Astrocyte (in vitro differentiated cells and primary cell): Measurements from ENCODE around the gene ARHGEF11. TPM values are rescaled to one million over a fixed set of nuclear protein-coding genes. Genes with fewer than 3 reads are reported as not detected.

Experiments used
- DNase-seq: peaks from one replicate; pipeline ENCODE4 v3.0.0-alpha.2; 2010; ENCODE audit warnings: low read depth
- FAIRE-seq: peaks from 2 replicates; lab custom pipeline; 2011; peaks lifted over from hg19 to GRCh38; lab: Jason Lieb, UNC
- H2AFZ ChIP-seq: 2 replicates; pipeline ENCODE4 v1.6.0; 2012; ENCODE audit warnings: low read depth, low read length, inconsistent platforms
- H3K27ac ChIP-seq: 2 replicates; pipeline ENCODE4 v1.5.1; 2011; ENCODE audit warnings: low read depth, low read length, inconsistent platforms
- H3K27me3 ChIP-seq: 2 replicates; pipeline ENCODE4 v1.6.0; 2011; ENCODE audit warnings: low read length, inconsistent platforms; ENCODE audit not compliant: insufficient read depth
- H3K36me3 ChIP-seq: 2 replicates; pipeline ENCODE4 v1.5.1; 2011; ENCODE audit warnings: low read length, inconsistent platforms; ENCODE audit not compliant: insufficient read depth
- H3K4me1 ChIP-seq: 2 replicates; pipeline ENCODE4 v1.5.1; 2011; ENCODE audit warnings: low read length, inconsistent platforms; ENCODE audit not compliant: insufficient read depth
- H3K4me2 ChIP-seq: 2 replicates; pipeline ENCODE4 v1.6.0; 2012; ENCODE audit warnings: low read length, inconsistent platforms
- H3K4me3 ChIP-seq: 2 replicates; pipeline ENCODE4 v1.5.1; 2011; ENCODE audit warnings: low read depth, mild to moderate bottlenecking, low read length, inconsistent platforms; ENCODE audit not compliant: insufficient read depth
- H3K79me2 ChIP-seq: 2 replicates; pipeline ENCODE4 v1.6.0; 2012; ENCODE audit warnings: mild to moderate bottlenecking, low read length, inconsistent platforms; ENCODE audit not compliant: insufficient read depth
- H3K9ac ChIP-seq: 2 replicates; pipeline ENCODE4 v1.6.0; 2012; ENCODE audit warnings: mild to moderate bottlenecking, low read length, inconsistent platforms
- H3K9me3 ChIP-seq: 2 replicates; pipeline ENCODE4 v1.5.1; 2012; ENCODE audit warnings: low read depth, mild to moderate bottlenecking, low read length, inconsistent platforms; ENCODE audit not compliant: insufficient read depth
- H4K20me1 ChIP-seq: 2 replicates; pipeline ENCODE4 v1.6.0; 2012; ENCODE audit warnings: low read length, inconsistent platforms; ENCODE audit not compliant: insufficient read depth
- H3K27ac Mint-ChIP-seq: one replicate; pipeline ENCODE4 v1.8.0; 2021; ENCODE audit warnings: mild to moderate bottlenecking, mixed read lengths; ENCODE audit not compliant: unreplicated experiment
- H3K27me3 Mint-ChIP-seq: one replicate; pipeline ENCODE4 v1.8.0; 2021; ENCODE audit warnings: low read depth, mixed read lengths; ENCODE audit not compliant: unreplicated experiment
- H3K36me3 Mint-ChIP-seq: one replicate; pipeline ENCODE4 v1.8.0; 2021; ENCODE audit warnings: low read depth, mixed read lengths; ENCODE audit not compliant: unreplicated experiment
- H3K4me1 Mint-ChIP-seq: one replicate; pipeline ENCODE4 v1.8.0; 2021; ENCODE audit warnings: low read depth, mixed read lengths; ENCODE audit not compliant: unreplicated experiment
- H3K4me3 Mint-ChIP-seq: one replicate; pipeline ENCODE4 v1.8.0; 2021; ENCODE audit warnings: mild to moderate bottlenecking, moderate library complexity, mixed read lengths; ENCODE audit not compliant: unreplicated experiment
- H3K9me3 Mint-ChIP-seq: one replicate; pipeline ENCODE4 v1.8.0; 2021; ENCODE audit warnings: mild to moderate bottlenecking, mixed read lengths; ENCODE audit not compliant: unreplicated experiment
- EZH2 ChIP-seq: IDR thresholded peaks from 2 replicates; pipeline ENCODE4 v1.6.1; 2012; ENCODE audit warnings: mild to moderate bottlenecking, low read length, inconsistent platforms; ENCODE audit not compliant: insufficient read depth
- total RNA-seq: library from RNA; stranded (reverse); gene quantifications from 2 replicates; pipeline ENCODE4 v1.2.1, GENCODE V29; 2021
- TF ChIP-seq, protein P1 (sequence below): IDR thresholded peaks from 2 replicates; pipeline ENCODE4 v1.5.1; 2011; ENCODE audit warnings: low read depth, mild to moderate bottlenecking, inconsistent platforms, low read length, moderate library complexity; ENCODE audit not compliant: insufficient read depth

The ARHGEF11 gene
- total RNA-seq, 1 donor from 2014 or later, result 29.2 TPM

- no peak overlapping the region for H3K4me3 ChIP-seq
- no peak overlapping the region for H2AFZ ChIP-seq
- FAIRE-seq, result no peak
- Mint-ChIP-seq H3K36me3 (peaks cover 35% of the 10 kb centered on the region), H3K9me3 (peaks cover under 1% of the 10 kb centered on the region), H3K4me3 (no peak overlapping the region), H3K27me3 (no peaks in the 10 kb centered on the region), H3K4me1 (peaks cover 14% of the 10 kb centered on the region), H3K27ac (no peak overlapping the region)
- H3K27me3 ChIP-seq, result no peaks in the 10 kb centered on the region
- no peak overlapping the region for H3K4me2 ChIP-seq
- no peaks in the 10 kb centered on the region for H3K4me1 ChIP-seq
- TF ChIP-seq, protein P1, sequence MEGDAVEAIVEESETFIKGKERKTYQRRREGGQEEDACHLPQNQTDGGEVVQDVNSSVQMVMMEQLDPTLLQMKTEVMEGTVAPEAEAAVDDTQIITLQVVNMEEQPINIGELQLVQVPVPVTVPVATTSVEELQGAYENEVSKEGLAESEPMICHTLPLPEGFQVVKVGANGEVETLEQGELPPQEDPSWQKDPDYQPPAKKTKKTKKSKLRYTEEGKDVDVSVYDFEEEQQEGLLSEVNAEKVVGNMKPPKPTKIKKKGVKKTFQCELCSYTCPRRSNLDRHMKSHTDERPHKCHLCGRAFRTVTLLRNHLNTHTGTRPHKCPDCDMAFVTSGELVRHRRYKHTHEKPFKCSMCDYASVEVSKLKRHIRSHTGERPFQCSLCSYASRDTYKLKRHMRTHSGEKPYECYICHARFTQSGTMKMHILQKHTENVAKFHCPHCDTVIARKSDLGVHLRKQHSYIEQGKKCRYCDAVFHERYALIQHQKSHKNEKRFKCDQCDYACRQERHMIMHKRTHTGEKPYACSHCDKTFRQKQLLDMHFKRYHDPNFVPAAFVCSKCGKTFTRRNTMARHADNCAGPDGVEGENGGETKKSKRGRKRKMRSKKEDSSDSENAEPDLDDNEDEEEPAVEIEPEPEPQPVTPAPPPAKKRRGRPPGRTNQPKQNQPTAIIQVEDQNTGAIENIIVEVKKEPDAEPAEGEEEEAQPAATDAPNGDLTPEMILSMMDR, result no peak
- TF ChIP-seq EZH2, result no peak
- no peaks in the 10 kb centered on the region for H3K9me3 ChIP-seq
- peaks cover 30% of the 10 kb centered on the region for H3K36me3 ChIP-seq
- H4K20me1 ChIP-seq, result no peaks in the 10 kb centered on the region
- no peaks in the 10 kb centered on the region for H3K79me2 ChIP-seq
- H3K9ac ChIP-seq, result no peak overlapping the region
- H3K27ac ChIP-seq, result no peak overlapping the region
- no peak for DNase-seq
Measured at GRCh38 chr1:156953571-156953970, 92.0 kb downstream of the ARHGEF11 start.

GRCh38 chr1:156951371-156951770 lies 94.2 kb downstream of the ARHGEF11 start:
- Histone ChIP-seq H3K9ac (no peak overlapping the region), H3K4me1 (no peaks in the 10 kb centered on the region), H3K27me3 (no peaks in the 10 kb centered on the region), H2AFZ (no peak overlapping the region), H4K20me1 (no peaks in the 10 kb centered on the region), H3K4me3 (no peak overlapping the region), H3K36me3 (peaks cover 20% of the 10 kb centered on the region), H3K9me3 (no peaks in the 10 kb centered on the region), H3K4me2 (no peak overlapping the region), H3K27ac (no peak overlapping the region), H3K79me2 (no peaks in the 10 kb centered on the region)
- H3K27me3 Mint-ChIP-seq, result no peaks in the 10 kb centered on the region
- TF ChIP-seq, protein P1, result no peak
- no peak for TF ChIP-seq EZH2
- H3K9me3 Mint-ChIP-seq, result peaks cover 2% of the 10 kb centered on the region
- no peak for DNase-seq
- H3K27ac Mint-ChIP-seq, result no peak overlapping the region
- FAIRE-seq, result no peak
- H3K4me1 Mint-ChIP-seq, result no peaks in the 10 kb centered on the region
- peaks cover 43% of the 10 kb centered on the region for H3K36me3 Mint-ChIP-seq
- H3K4me3 Mint-ChIP-seq, result no peak overlapping the region

- Histone ChIP-seq H3K4me1 (no peaks in the 10 kb centered on the region), H3K4me3 (no peak overlapping the region), H2AFZ (no peak overlapping the region), H3K4me2 (no peak overlapping the region), H3K36me3 (peaks cover 15% of the 10 kb centered on the region), H3K9ac (no peak overlapping the region), H4K20me1 (peaks cover 5% of the 10 kb centered on the region), H3K79me2 (no peaks in the 10 kb centered on the region), H3K27me3 (no peaks in the 10 kb centered on the region), H3K9me3 (no peaks in the 10 kb centered on the region), H3K27ac (no peak overlapping the region)
- FAIRE-seq (no peak), DNase-seq (no peak)
- H3K9me3 Mint-ChIP-seq, result peaks cover 2% of the 10 kb centered on the region
- no peaks in the 10 kb centered on the region for H3K27me3 Mint-ChIP-seq
- no peak for TF ChIP-seq EZH2
- TF ChIP-seq, protein P1, result no peak
- H3K4me1 Mint-ChIP-seq, result no peaks in the 10 kb centered on the region
- H3K4me3 Mint-ChIP-seq, result no peak overlapping the region
- no peak overlapping the region for H3K27ac Mint-ChIP-seq
- H3K36me3 Mint-ChIP-seq, result peaks cover 54% of the 10 kb centered on the region
Measured at GRCh38 chr1:156949127-156949526, 96.4 kb downstream of the ARHGEF11 start.
